ENCODE results near the gene KCNQ5.

Gene KCNQ5

GRCh38 chr6:72940265-72940664 lies 318.4 kb downstream of the KCNQ5 start:
- no peaks in the 10 kb centered on the region for H3K4me1 ChIP-seq (ENCODE audit: insufficient read depth, low read length)
- H3K9ac ChIP-seq (ENCODE audit: low read depth, low read length) = no peak overlapping the region
- H3K9me3 ChIP-seq (ENCODE audit: control insufficient read depth, insufficient read depth, low read length) = no peaks in the 10 kb centered on the region
- H3K36me3 ChIP-seq (ENCODE audit: insufficient read depth, low read length) = no peaks in the 10 kb centered on the region

- Histone ChIP-seq H3K9ac (ENCODE audit: low read depth, low read length) (no peak overlapping the region), H3K36me3 (ENCODE audit: insufficient read depth, low read length) (no peaks in the 10 kb centered on the region), H3K4me1 (ENCODE audit: insufficient read depth, low read length) (no peaks in the 10 kb centered on the region), H3K9me3 (ENCODE audit: control insufficient read depth, insufficient read depth, low read length) (no peaks in the 10 kb centered on the region)
Observed at GRCh38 chr6:72941263-72941662, 319.4 kb downstream of the KCNQ5 start.

- H3K4me1 ChIP-seq (ENCODE audit: insufficient read depth, low read length) = no peaks in the 10 kb centered on the region
- H3K9me3 ChIP-seq (ENCODE audit: control insufficient read depth, insufficient read depth, low read length) = no peaks in the 10 kb centered on the region
- H3K36me3 ChIP-seq (ENCODE audit: insufficient read depth, low read length) = no peaks in the 10 kb centered on the region
- no peak overlapping the region for H3K9ac ChIP-seq (ENCODE audit: low read depth, low read length)
Observed at GRCh38 chr6:72941751-72942150, 319.9 kb downstream of the KCNQ5 start.

- Histone ChIP-seq H3K9ac (ENCODE audit: low read depth, low read length) (no peak overlapping the region), H3K36me3 (ENCODE audit: insufficient read depth, low read length) (no peaks in the 10 kb centered on the region), H3K9me3 (ENCODE audit: control insufficient read depth, insufficient read depth, low read length) (no peaks in the 10 kb centered on the region), H3K4me1 (ENCODE audit: insufficient read depth, low read length) (no peaks in the 10 kb centered on the region)
Observed at GRCh38 chr6:72943699-72944098, 321.8 kb downstream of the KCNQ5 start.

GRCh38 chr6:72944660-72945059 lies 322.8 kb downstream of the KCNQ5 start:
- H3K36me3 ChIP-seq (ENCODE audit: insufficient read depth, low read length) = no peaks in the 10 kb centered on the region
- H3K9me3 ChIP-seq (ENCODE audit: control insufficient read depth, insufficient read depth, low read length) = no peaks in the 10 kb centered on the region
- no peak overlapping the region for H3K9ac ChIP-seq (ENCODE audit: low read depth, low read length)
- H3K4me1 ChIP-seq (ENCODE audit: insufficient read depth, low read length) = no peaks in the 10 kb centered on the region

- Histone ChIP-seq H3K9me3 (ENCODE audit: control insufficient read depth, insufficient read depth, low read length) (no peaks in the 10 kb centered on the region), H3K9ac (ENCODE audit: low read depth, low read length) (no peak overlapping the region), H3K4me1 (ENCODE audit: insufficient read depth, low read length) (no peaks in the 10 kb centered on the region), H3K36me3 (ENCODE audit: insufficient read depth, low read length) (no peaks in the 10 kb centered on the region)
Observed at GRCh38 chr6:72946774-72947173, 324.9 kb downstream of the KCNQ5 start.

- no peaks in the 10 kb centered on the region for H3K36me3 ChIP-seq (ENCODE audit: insufficient read depth, low read length)
- H3K4me1 ChIP-seq (ENCODE audit: insufficient read depth, low read length) = no peaks in the 10 kb centered on the region
- no peaks in the 10 kb centered on the region for H3K9me3 ChIP-seq (ENCODE audit: control insufficient read depth, insufficient read depth, low read length)
- no peak overlapping the region for H3K9ac ChIP-seq (ENCODE audit: low read depth, low read length)
Observed at GRCh38 chr6:72947534-72947933, 325.7 kb downstream of the KCNQ5 start.

- Histone ChIP-seq H3K9me3 (ENCODE audit: control insufficient read depth, insufficient read depth, low read length) (no peaks in the 10 kb centered on the region), H3K36me3 (ENCODE audit: insufficient read depth, low read length) (no peaks in the 10 kb centered on the region), H3K4me1 (ENCODE audit: insufficient read depth, low read length) (no peaks in the 10 kb centered on the region), H3K9ac (ENCODE audit: low read depth, low read length) (no peak overlapping the region)
Observed at GRCh38 chr6:72948153-72948552, 326.3 kb downstream of the KCNQ5 start.

- Histone ChIP-seq H3K9me3 (ENCODE audit: control insufficient read depth, insufficient read depth, low read length) (no peaks in the 10 kb centered on the region), H3K9ac (ENCODE audit: low read depth, low read length) (no peak overlapping the region), H3K36me3 (ENCODE audit: insufficient read depth, low read length) (no peaks in the 10 kb centered on the region), H3K4me1 (ENCODE audit: insufficient read depth, low read length) (no peaks in the 10 kb centered on the region)
Observed at GRCh38 chr6:72950114-72950860, 328.4 kb downstream of the KCNQ5 start.

GRCh38 chr6:72952808-72953630 lies 331.2 kb downstream of the KCNQ5 start:
- Histone ChIP-seq H3K36me3 (ENCODE audit: insufficient read depth, low read length) (no peaks in the 10 kb centered on the region), H3K9ac (ENCODE audit: low read depth, low read length) (no peak overlapping the region), H3K9me3 (ENCODE audit: control insufficient read depth, insufficient read depth, low read length) (no peaks in the 10 kb centered on the region), H3K4me1 (ENCODE audit: insufficient read depth, low read length) (no peaks in the 10 kb centered on the region)

- Histone ChIP-seq H3K9ac (ENCODE audit: low read depth, low read length) (no peak overlapping the region), H3K9me3 (ENCODE audit: control insufficient read depth, insufficient read depth, low read length) (no peaks in the 10 kb centered on the region), H3K4me1 (ENCODE audit: insufficient read depth, low read length) (no peaks in the 10 kb centered on the region), H3K36me3 (ENCODE audit: insufficient read depth, low read length) (no peaks in the 10 kb centered on the region)
Observed at GRCh38 chr6:72953971-72954381, 332.1 kb downstream of the KCNQ5 start.

- Histone ChIP-seq H3K9ac (ENCODE audit: low read depth, low read length) (no peak overlapping the region), H3K4me1 (ENCODE audit: insufficient read depth, low read length) (no peaks in the 10 kb centered on the region), H3K9me3 (ENCODE audit: control insufficient read depth, insufficient read depth, low read length) (no peaks in the 10 kb centered on the region), H3K36me3 (ENCODE audit: insufficient read depth, low read length) (no peaks in the 10 kb centered on the region)
Observed at GRCh38 chr6:72954716-72955115, 332.9 kb downstream of the KCNQ5 start.

GRCh38 chr6:72955666-72956065 lies 333.8 kb downstream of the KCNQ5 start:
- H3K36me3 ChIP-seq (ENCODE audit: insufficient read depth, low read length) = no peaks in the 10 kb centered on the region
- no peak overlapping the region for H3K9ac ChIP-seq (ENCODE audit: low read depth, low read length)
- no peaks in the 10 kb centered on the region for H3K4me1 ChIP-seq (ENCODE audit: insufficient read depth, low read length)
- H3K9me3 ChIP-seq (ENCODE audit: control insufficient read depth, insufficient read depth, low read length) = no peaks in the 10 kb centered on the region

- Histone ChIP-seq H3K9ac (ENCODE audit: low read depth, low read length) (no peak overlapping the region), H3K4me1 (ENCODE audit: insufficient read depth, low read length) (no peaks in the 10 kb centered on the region), H3K36me3 (ENCODE audit: insufficient read depth, low read length) (no peaks in the 10 kb centered on the region), H3K9me3 (ENCODE audit: control insufficient read depth, insufficient read depth, low read length) (no peaks in the 10 kb centered on the region)
Observed at GRCh38 chr6:72956272-72956671, 334.4 kb downstream of the KCNQ5 start.

- H3K4me1 ChIP-seq (ENCODE audit: insufficient read depth, low read length) = no peaks in the 10 kb centered on the region
- H3K9ac ChIP-seq (ENCODE audit: low read depth, low read length) = no peak overlapping the region
Observed at GRCh38 chr6:72959821-72960220, 338.0 kb downstream of the KCNQ5 start.

More at GRCh38 chr6:72959821-72960220, 338.0 kb downstream of the KCNQ5 start:
- H3K9me3 ChIP-seq (ENCODE audit: control insufficient read depth, insufficient read depth, low read length) = no peaks in the 10 kb centered on the region
- H3K36me3 ChIP-seq (ENCODE audit: insufficient read depth, low read length) = no peaks in the 10 kb centered on the region
